NOMO-1 treated with dmso at 0.1 percent for 144 hours (cell line): ENCODE data around the gene LRRC8A.
A peak's percentile ranks its signal among the peaks of the same experiment; 100 is the strongest.
"Not testable (repeated sequence)": the region's sequence is repeated elsewhere in the genome, so short reads cannot be mapped to it uniquely, and the experiment has no call there.

ENCODE experiments used
- DNase-seq: peaks from one replicate; lab custom pipeline; 2025; ENCODE audit not compliant: unreplicated experiment; lab: John Stamatoyannopoulos, UW

The LRRC8A gene

GRCh38 chr9:128947527-128948301 lies 65.8 kb downstream of the LRRC8A start, which contains the start of the genes DOLK and NUP188:
DOLK (minus strand) TSS chr9:128947603; CDS start chr9:128947303, 300 bp downstream.
NUP188 (plus strand) TSS chr9:128947699; CDS start chr9:128947720, 21 bp downstream.
- peak; percentile 84 for DNase-seq

GRCh38 chr9:128961403-128961802 lies 79.5 kb downstream of the LRRC8A start:
- DNase-seq, result not testable (repeated sequence)
